ENCODE measurements around the gene EBI3.
"Not testable (repeated sequence)": the region's sequence is repeated elsewhere in the genome, so short reads cannot be mapped to it uniquely, and the experiment has no call there.

The EBI3 gene

DNA sequence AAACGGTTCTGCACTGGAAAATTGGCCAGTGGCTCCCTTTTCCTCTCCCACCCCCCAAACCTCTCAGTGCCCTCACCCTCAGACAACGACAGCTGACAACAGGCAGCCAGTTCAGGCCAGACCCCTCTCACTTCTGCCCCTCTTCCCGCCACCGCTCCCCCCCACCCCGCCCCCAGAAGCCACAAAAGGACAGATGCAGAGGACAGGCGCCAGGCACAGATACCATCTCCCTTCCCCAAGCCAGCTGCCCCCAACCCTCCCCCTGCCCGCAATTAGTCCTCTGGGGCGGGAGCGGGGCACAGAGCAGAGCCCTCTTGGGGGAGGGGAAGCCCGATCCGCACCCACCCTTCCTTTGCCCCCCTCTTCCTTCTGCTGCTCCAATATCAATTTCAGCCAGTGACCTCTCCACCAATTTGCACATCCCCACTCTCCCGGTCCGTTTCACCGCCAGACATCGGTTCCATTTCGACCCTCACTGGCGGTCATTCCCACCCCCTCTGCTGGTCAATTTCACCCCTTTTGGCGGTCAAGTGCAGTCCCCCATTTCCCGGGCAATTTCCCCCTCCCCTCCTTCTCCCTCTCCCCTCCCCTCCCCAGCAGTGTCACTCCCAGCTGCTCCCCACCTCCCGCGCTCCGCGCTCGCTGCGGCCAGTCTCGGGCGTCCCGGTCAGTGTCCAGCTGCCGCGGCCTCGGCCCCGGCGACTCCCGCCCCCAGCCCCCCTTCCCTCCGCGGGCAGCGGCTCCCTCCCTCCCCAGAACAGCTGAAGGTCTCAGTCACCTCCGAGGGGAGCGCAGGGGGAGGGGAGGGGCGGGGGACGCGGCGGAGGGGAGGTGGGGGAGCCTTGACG, 49.3 kb downstream of the EBI3 start, which contains the start of gene SHD:
Gene SHD, plus strand, starts transcription at position 848 of the 848 bp plus-strand sequence. CDS start 798 bp downstream, outside the sequence.
- DNase-seq (ENCODE audit: low read depth), result no peak

DNA sequence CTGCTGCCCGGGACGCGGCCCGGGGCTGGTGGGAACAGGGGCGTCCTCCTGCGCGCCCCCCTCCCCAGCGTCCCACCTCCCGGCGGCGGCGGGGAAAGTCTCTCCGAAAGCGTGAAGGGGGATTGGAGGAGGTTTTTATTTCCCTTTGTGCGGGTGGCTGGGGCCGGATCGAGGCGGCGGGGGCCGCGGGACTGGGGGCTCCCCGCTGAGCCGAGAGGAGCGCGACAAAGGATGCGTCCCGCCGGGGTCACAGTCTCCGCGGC, 49.9 kb downstream of the EBI3 start:
- DNase-seq (ENCODE audit: low read depth), result no peak

DNA sequence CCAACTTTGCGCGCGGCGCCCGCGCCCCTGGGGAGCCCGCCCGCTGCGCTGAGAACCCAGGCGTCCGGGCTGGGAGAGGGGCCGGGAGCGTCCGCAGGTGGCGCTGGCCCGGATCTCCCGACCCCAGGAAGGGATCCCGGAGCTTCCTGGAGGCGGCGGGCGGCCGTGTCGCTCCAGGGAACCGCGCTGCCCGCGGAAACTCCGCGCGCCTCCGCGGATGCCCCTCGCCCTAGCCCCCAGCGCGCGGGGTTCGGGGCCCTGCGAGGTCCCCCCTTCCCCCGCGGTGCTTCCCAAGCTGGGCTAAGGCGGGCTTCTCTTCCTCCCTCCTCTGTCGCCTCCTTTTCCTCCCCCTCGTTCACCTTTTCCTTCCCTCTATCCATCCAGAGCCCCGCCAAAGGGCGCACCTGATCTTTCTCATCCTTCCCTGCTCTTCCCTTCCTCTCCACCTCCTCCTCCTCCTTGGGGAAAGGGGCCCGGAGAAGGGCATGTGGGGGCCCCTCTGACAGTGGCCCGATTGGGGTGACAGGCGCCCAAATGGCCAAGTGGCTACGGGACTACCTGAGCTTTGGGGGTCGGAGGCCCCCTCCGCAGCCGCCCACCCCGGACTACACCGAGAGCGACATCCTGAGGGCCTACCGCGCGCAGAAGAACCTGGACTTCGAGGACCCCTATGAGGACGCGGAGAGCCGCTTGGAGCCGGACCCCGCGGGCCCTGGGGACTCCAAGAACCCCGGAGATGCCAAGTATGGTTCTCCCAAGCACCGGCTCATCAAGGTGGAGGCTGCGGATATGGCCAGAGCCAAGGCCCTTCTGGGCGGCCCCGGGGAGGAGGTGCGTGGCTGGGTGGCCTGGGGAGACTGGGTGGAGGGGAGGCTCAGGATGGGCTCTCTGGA, 50.5 kb downstream of the EBI3 start:
- no peak for DNase-seq (ENCODE audit: low read depth)

DNA sequence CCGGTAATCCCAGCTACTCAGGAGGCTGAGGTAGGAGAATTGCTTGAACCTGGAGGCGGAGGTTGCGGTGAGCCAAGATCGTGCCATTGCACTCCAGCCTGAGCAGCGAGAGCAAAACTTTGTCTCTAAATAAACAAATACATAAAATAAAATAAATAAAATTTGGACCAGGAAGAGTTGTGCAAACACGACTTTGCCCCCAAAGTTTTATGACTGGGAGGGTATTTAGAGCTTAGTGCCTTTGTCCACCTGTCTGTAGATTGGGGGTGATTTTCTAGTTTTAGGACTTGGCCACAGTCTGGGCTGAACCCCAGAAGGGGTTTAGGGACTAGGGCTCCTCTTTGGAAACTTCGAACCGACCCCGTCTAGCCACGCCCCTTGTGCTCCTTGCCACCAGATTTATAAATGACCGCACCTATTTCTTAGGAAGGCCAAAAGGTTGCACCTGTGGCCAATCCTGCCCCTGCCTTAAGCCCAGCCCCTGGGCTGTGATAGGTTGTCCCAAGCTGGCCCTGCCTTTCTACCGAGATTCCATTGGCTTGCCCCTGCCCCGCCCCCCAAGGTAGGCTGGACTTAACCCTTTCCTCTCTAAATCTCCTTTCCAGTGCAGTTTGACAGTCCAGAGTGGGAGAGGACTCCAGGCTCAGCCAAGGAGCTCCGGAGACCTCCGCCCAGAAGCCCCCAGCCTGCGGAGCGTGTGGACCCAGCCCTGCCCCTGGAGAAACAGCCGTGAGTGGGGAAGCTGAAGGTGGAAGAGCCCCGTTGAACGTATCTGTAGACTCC, 55.0 kb downstream of the EBI3 start:
- DNase-seq (ENCODE audit: low read depth), result no peak

DNA sequence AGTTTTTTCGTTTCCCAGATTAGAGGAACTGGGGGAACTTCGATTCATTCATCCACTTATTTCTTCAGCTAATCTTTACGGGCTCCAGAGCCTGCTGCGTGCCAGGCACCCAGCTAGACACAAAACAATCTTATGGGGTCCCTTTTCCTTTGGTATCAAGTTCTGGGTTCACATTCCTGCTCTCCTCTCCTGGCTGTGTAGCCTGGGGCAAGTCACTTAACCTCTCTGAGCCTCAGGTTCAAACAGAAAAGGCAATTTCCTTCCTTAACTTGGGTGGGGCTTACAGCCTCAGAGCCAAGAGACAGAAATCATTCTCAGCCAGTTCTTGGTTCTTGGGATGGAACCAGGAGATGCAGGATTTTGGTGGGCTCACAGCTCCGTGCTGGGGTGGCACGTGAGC, 55.7 kb downstream of the EBI3 start:
- DNase-seq (ENCODE audit: low read depth), result no peak

DNA sequence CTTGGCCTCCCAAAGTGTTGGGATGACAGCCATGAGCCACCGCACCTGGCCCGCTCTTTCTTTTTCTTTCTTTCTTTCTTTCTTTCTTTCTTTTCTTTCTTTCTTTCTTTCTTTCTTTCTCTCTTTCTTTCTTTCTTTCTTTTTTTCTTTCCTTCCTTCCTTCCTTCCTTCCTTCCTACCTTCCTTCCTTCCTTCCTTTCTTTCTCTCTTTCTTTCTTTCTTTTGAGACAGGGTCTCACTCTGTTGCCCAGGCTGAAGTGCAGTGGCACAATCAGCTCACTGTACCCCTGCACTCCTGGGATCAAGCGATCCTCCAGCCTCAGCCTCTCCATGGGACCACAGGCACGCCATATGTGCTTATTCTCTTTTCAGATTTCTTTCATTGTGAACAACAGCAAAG, 56.8 kb downstream of the EBI3 start:
- DNase-seq (ENCODE audit: low read depth), result not testable (repeated sequence)

Measured in HS-27A (cell line).